GM18502 (cell line): Measurements from ENCODE around the gene CLDN9.

Experiments
- ATAC-seq: cut with Tn5 transposase; IDR thresholded peaks from one replicate; pipeline ENCODE4 v1.9.1; 2021; ENCODE audit warnings: mild to moderate bottlenecking; ENCODE audit not compliant: unreplicated experiment, poor library complexity

The CLDN9 gene

GRCh38 chr16:2991566-2992261, 21.0 kb upstream of the CLDN9 start:
- ATAC-seq, result no peak

- no peak for ATAC-seq
Observed at GRCh38 chr16:2992383-2993081, 20.2 kb upstream of the CLDN9 start.

DNA sequence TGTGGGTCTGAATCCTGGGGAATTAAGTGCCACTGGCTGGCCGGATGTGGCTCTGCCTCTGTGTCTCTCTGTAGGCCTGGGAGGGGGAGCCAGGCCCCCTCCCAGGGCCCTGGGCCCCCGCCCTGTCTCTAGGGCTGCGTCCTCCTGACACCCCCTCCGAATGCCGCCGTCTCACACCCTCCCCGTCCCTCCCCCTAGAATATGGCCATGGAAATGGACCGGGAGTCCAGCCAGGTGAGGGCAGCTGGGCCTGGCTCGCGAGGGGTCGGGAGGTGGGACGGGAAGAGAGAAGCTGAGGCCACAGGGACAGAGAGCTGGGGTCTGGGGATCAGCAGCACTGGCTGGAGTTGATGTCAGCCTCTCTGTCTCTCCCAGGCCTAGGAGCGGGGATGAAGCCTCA, 16.4 kb upstream of the CLDN9 start:
- ATAC-seq, result no peak

DNA sequence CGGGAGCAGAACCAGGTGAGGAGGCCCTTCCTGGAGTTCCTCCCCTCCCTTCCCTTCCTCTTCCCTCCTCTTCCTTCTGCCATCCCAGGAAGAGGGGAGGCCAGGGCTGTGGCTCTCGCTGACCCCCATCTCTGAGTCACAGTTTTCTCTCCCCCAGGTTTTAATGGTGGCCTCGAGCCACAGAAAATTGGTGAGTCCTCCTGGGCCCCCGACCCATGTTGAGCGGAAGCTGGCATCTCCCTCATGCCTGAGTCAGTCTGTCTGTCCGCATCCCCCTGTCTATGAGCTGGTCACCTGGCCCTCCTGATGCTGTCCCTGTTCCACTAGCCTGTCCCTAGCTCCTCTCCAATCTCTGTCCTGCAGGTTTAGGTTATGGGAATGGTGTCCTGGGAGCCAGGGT, 12.8 kb upstream of the CLDN9 start:
- ATAC-seq, result no peak

GRCh38 chr16:3000540-3000939, 12.2 kb upstream of the CLDN9 start:
- no peak for ATAC-seq

- no peak for ATAC-seq
Observed at GRCh38 chr16:3001316-3001715, 11.4 kb upstream of the CLDN9 start.

- peak; percentile 95 for ATAC-seq
Observed at GRCh38 chr16:3003582-3004270, 9.0 kb upstream of the CLDN9 start.

GRCh38 chr16:3004319-3004718, 8.4 kb upstream of the CLDN9 start:
- ATAC-seq, result peak; percentile 26

DNA sequence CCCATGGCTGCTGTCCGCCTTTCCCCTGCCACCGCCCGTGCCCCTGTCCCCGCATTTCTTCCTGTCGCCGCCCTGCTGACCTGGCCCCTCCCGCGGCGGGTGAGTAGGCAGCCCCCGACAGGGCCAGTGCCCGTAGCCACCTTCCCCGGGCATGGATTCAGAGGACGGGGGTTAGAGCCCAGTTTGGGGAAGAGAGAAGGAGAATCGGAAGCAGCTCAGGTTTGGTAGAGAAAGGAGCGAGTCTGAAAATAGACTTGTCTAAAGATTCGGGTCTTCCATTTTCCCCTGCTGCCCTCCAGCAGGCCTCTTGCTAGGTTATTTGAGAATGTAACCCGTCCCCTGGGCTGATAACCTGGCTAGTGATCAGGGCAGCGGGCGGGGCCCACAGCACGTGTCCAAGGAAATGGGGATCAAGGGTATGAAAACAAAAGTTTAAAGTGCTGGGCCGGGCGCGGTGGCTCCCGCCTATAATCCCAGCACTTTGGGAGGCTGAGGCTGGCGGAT, 7.9 kb upstream of the CLDN9 start:
- no peak for ATAC-seq

GRCh38 chr16:3007059-3007956, 5.4 kb upstream of the CLDN9 start:
- ATAC-seq, result no peak

DNA sequence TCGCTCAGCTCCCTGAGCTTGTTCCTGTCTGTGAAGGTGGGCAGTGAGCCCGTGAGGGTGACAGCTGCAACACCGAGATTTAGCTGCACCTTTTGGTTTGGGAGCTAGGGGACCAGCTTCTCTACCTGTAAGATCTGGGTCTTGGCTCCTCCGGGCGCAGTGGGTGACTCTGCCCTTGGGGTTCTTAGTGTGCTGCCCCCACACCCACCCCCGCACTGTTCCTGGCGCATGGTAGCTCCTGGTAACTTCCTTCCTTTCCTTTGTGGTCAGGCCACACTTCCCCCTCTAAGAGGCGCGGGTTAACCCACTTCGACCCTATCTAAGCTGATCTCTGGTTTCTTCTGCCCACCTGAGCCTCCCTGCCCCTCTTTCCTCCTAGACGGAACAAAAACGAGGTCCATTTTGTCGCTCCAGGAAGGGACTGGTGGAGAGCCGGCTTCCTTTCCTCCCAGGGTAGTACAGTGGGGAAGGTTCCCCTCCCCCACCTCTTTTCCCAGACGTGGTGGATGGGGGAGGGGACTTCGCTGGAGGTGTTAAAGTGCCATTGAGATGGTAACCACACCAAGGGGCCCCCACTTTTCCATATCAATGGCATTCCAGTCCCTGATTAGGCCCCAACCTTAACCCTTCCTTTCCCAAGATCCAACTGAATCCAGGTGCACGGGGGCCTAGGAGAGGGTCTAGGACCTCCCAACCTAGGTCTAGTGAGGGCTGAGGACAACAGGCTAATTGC, 4.6 kb upstream of the CLDN9 start:
- ATAC-seq, result no peak

DNA sequence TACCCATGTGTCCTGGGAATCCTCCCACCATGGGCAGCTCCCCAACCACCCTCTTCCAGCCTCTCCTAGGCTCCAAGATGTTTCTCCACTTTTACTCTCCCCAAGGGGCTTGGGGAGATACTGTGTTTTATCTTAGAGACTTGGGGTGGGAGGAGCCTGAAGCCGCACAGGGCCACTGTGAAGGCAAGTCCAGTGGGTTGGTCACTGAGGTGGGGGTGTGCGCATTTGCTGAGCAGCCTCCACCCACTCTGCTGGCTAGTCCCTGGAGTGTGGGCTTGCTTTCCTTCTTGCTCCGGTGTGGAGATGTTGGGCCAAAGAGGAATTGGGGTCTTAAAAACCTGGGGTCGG, 4.1 kb upstream of the CLDN9 start:
- ATAC-seq, result no peak

GRCh38 chr16:3009568-3010390, 2.9 kb upstream of the CLDN9 start:
- ATAC-seq, result no peak

GRCh38 chr16:3010510-3010909, 2.2 kb upstream of the CLDN9 start:
- ATAC-seq, result no peak

GRCh38 chr16:3012246-3012645, 477 bp upstream of the CLDN9 start:
- no peak for ATAC-seq

DNA sequence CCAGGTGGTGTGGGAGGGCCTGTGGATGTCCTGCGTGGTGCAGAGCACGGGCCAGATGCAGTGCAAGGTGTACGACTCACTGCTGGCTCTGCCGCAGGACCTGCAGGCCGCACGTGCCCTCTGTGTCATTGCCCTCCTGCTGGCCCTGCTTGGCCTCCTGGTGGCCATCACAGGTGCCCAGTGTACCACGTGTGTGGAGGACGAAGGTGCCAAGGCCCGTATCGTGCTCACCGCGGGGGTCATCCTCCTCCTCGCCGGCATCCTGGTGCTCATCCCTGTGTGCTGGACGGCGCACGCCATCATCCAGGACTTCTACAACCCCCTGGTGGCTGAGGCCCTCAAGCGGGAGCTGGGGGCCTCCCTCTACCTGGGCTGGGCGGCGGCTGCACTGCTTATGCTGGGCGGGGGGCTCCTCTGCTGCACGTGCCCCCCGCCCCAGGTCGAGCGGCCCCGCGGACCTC, 798 bp downstream of the CLDN9 start:
- no peak for ATAC-seq

DNA sequence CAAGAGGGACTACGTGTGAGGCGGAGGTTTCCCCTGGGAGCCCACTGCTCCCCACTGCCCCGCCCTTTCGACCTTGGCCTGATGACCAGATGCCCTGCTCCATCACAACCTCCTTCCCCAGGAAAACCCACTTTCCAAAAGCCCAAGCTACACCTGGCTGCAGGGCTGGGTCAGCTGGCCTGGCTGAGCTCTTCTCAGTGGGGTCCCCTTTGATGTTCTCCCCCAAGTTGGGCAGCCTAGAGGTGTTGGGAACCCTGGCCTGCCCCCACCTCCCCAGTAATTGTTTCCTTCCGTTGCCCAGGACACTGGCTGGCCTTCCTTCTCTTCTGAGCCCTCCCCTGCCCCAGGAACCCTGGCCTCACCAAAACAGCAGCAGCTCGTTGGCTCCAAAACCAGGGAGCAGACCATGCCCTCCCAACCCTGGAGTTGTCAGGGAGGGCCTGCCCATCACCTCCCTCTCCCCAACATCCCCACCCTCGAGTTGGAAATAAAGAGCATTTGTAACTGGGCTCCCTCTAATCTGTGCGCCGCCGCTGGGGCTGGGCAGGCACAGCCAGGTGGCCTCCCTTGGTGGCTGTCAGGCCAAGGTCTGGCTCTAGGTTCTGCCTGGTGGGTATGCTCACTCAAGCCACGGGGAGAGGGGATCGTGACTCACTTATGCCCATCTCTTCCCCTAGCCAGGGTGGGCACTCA, 1.4 kb downstream of the CLDN9 start:
- ATAC-seq, result no peak

GRCh38 chr16:3014971-3015370, 2.2 kb downstream of the CLDN9 start:
- ATAC-seq, result no peak
